T-helper 2 cell (primary cell): Measurements from ENCODE around the gene UBN2.

Experiments
- DNase-seq, 5 experiments: peaks; one replicate each; pipeline versions ENCODE4 v3.0.0 to v3.0.0-alpha.2; 2012 to 2022

The UBN2 gene

GRCh38 chr7:139355320-139355719 lies 124.3 kb downstream of the UBN2 start:
- DNase-seq, result no peak
